Right ventricle myocardium superior (tissue), 1 donor: ENCODE data around the gene OSCAR. TPM values are rescaled to one million over a fixed set of nuclear protein-coding genes. Genes with fewer than 3 reads are reported as not detected.
A peak's percentile ranks its signal among the peaks of the same experiment; 100 is the strongest.
"Not testable (repeated sequence)": the region's sequence is repeated elsewhere in the genome, so short reads cannot be mapped to it uniquely, and the experiment has no call there.

ENCODE experiments used
- ATAC-seq: fragments of 200-7000 bp; cut with Tn5 transposase; one replicate; pipeline ENCODE4 v1.9.1; 2020; ENCODE audit warnings: mild to moderate bottlenecking; ENCODE audit not compliant: poor library complexity
- DNase-seq: peaks from one replicate; pipeline ENCODE4 v3.0.0-alpha.2; 2020
- intact Hi-C: fragments of 100-400 bp; cut with DNase I; formaldehyde crosslinking; loops from one replicate; pipeline ENCODE4 v1.11.2; 2022
- total RNA-seq: library from RNA; stranded (reverse); fragmentation: NEBNext Ultra II Directional; extraction: Animal tissue kit (Norgen Biotek cat#: 25700); gene quantifications from one replicate; pipeline ENCODE4 v1.2.1, GENCODE V29; 2021
- donor health status: DM: no; HTN: yes; CAD: no; lungs with severe emphysema.

OSCAR gene
- total RNA-seq, 1 donor from 2014 or later = 0.54 TPM

- intact Hi-C loops = no loop called here
- DNase-seq (no peak), ATAC-seq (no peak)
These were observed 28.4 kb upstream of the OSCAR start for GRCh38 chr19:54128796-54129616.

- intact Hi-C loops = no loop called here
- no peak for ATAC-seq
- DNase-seq = no peak
These were observed 27.8 kb upstream of the OSCAR start for GRCh38 chr19:54128441-54128725.

- ATAC-seq (no peak), DNase-seq (no peak)
- intact Hi-C loops = no loop called here
These were observed 27.3 kb upstream of the OSCAR start for GRCh38 chr19:54127688-54128440.

GRCh38 chr19:54125713-54126112, 25.1 kb upstream of the OSCAR start:
- intact Hi-C loops = no loop called here

DNA sequence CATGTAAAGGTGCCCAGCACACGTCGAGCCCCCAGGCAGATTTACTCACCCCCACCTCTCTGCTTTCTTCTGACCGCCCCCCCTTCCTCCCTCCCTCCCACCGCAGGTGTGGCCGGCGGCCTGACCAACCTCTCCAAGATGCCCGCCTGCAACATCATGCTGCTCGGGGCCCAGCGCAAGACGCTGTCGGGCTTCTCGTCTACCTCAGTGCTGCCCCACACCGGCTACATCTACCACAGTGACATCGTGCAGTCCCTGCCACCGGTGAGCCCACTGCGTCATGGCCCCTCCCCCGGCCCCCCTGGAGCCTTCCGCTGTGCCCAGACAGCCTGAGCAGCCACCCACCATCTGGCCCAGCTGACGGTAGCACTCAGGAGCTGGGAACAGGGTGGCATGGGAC, 23.8 kb upstream of the OSCAR start:
- intact Hi-C loops = no loop called here
- ATAC-seq (no peak), DNase-seq (no peak)

More at GRCh38 chr19:54125713-54126112, 25.1 kb upstream of the OSCAR start:
- ATAC-seq (no peak), DNase-seq (no peak)

GRCh38 chr19:54123682-54124081, 23.1 kb upstream of the OSCAR start:
- intact Hi-C loops = no loop called here
- DNase-seq (no peak), ATAC-seq (no peak)

- DNase-seq = no peak
- ATAC-seq = no peak
- intact Hi-C loops = no loop called here
These were observed 20.7 kb upstream of the OSCAR start for GRCh38 chr19:54121259-54121658.

- DNase-seq (peak; percentile 98), ATAC-seq (peak; percentile 96)
- intact Hi-C loops = no loop called here
These were observed 14.8 kb upstream of the OSCAR start, which contains the start of the genes PRPF31 and TFPT for GRCh38 chr19:54115109-54116063. Gene PRPF31, plus strand, starts transcription at chr19:54115754. Its CDS starts 2,525 bp downstream, at chr19:54118279. Gene TFPT, minus strand, starts transcription at chr19:54115657. Its CDS starts 388 bp downstream, at chr19:54115269.

GRCh38 chr19:54114340-54115108, 13.9 kb upstream of the OSCAR start:
- ATAC-seq = peak; percentile 15
- intact Hi-C loops = no loop called here
- DNase-seq = no peak

DNA sequence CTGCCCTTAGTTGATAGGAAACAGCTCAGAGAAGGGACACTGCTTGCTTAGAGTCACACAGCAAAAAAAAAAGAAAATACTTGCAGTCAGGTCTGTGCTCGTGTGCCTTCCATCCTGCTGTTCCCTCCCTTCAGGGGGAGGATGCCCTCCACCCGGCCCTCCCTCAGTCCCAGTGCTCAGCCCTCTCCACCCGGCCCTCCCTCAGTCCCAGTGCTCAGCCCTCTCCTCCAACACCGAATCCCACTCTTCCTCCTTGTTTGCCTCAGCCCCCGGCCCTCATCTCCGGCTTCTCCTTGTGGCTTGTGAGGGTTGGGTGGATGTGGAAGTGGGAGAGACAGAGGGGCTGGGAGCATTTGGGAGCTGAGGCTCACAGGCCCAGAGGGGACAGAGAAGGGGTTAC, 9.0 kb upstream of the OSCAR start:
- intact Hi-C loops = no loop called here
- DNase-seq = no peak
- no peak for ATAC-seq

DNA sequence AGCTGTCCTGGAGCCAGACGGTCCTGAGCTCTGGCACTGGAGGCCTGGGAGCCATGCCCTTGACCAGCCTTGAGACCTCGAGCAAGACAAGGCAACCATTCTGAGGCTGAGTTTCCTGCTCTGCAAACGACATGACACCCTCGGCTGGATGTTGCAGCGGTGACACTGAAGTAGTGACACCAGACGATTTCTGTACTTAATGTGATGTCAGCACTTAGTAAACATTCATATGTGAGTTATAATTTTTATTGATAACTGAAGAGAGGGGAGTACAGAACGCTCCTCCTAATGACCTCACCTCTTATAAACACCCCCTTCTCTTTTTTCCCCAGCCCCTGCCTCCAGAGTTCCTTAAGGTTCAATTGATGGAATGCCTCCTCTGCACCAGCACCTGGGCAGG, 7.9 kb upstream of the OSCAR start:
- DNase-seq (no peak), ATAC-seq (no peak)
- intact Hi-C loops = no loop called here

GRCh38 chr19:54107876-54108490, 7.4 kb upstream of the OSCAR start:
- ATAC-seq (no peak), DNase-seq (no peak)
- intact Hi-C loops = no loop called here

DNA sequence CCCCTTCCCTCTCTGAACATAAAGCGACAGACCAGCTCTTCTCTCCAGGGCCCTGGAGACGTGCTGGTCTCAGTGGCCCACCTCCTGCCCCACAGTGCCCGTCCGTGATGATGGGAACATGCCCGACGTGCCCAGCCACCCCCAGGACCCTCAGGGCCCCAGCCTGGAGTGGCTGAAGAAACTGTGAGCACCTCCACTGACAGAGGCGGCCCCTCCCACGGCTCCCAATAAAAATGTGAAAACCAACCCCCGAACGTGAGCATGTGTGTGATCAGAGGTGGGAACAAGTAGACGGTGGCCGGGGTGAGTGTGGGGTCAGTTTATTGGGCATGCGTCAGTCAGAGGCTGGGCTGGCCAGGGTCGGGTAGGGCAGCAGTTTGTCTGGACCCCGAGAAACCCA, 6.1 kb upstream of the OSCAR start:
- ATAC-seq = no peak
- DNase-seq = no peak
- intact Hi-C loops = no loop called here

DNA sequence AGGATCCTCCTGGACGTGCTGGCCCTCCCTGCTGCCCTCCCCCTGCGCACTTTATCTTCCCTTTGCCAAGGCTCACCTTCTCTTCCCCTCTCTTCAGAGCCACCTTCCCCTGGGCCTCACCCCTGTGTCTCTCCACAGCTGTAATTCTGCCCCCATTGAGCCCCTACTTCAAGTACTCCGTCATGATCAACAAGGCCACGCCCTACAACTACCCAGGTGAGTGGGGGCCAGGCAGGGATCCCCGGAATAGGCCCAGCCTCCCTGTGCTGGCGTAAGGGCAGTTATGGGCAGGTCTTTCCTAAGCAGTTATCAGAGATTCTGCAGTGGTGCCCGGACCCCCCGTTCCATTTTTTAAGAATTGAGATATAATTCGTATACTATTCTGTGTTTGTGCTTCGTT, 5.2 kb upstream of the OSCAR start:
- no peak for ATAC-seq
- intact Hi-C loops = no loop called here
- DNase-seq = no peak

- intact Hi-C loops = no loop called here
- DNase-seq = no peak
- no peak for ATAC-seq
These were observed 4.6 kb upstream of the OSCAR start for GRCh38 chr19:54104998-54105715.

DNA sequence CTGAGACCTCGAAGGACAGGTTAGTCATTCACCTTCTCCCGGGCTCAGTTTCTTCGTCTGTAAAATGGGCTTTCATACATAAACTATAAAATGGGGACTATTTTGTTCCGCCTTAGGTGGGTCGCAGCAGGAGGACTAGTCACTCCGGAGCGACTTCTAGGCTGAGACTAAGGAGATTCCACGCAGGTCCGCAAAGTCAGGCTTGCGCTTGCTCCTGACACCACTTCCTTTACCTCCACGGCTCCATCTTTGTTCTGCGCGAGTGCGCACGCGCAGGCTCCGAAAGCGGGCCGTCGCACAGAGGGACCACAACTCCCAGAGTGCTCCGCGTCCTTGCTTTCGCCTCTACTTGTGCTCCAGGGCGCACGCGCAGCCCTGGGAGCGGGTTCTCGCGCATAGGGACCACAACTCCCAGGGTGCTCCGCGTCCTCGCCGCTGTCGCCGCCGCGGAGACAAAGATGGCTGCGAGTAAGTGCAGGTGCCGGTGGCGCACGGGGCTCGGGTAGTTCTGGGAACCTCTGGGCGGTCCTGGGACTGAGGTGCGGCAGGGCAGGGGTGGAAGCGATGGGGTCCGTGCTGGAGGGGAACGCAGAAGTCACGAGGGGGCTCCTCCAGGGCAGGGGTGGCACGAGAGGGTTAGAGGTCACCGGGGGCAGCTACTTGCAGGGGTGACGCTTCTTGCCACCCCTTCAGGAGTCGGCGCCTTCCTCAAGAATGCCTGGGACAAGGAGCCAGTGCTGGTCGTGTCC, 2.0 kb upstream of the OSCAR start, which contains the start of gene NDUFA3:
Gene NDUFA3, plus strand, starts transcription at position 435 of the 749 bp plus-strand sequence. Its CDS starts 24 bp downstream, at position 459.
- ATAC-seq (peak; percentile 100), DNase-seq (peak; percentile 99)
- intact Hi-C loops = no loop called here

DNA sequence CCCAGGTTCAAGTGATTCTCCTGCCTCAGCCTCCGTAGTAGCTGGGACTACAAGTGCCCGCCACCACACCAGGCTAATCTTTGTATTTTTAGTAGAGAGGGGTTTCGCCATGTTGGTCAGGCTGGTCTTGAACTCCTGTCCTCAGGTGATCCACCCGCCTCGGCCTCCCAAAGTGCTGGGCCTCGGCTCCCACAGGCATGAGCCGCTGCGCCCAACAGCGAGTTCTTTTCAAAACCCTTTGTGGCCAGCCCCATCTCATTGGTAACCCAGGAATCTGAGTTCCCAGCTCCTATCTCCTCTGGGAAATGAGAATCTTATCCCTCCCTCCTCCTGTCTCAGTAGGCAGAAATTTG, 724 bp downstream of the OSCAR start:
- intact Hi-C loops, DNase-seq, ATAC-seq: not testable (repeated sequence)
